HepG2 (cell line): ENCODE results near the gene CHCHD5. TPM values are rescaled to one million over a fixed set of nuclear protein-coding genes. Genes with fewer than 3 reads are reported as not detected.

Experiments
- ATAC-seq: fragments of 200-7000 bp; cut with Tn5 transposase; 3 replicates; pipeline ENCODE4 v1.9.1; 2020; ENCODE audit warnings: mild to moderate bottlenecking, moderate library complexity
- BruUV-seq: library from RNA; stranded (reverse); fragments of 400-500 nt; replicated peaks from 2 replicates; lab custom pipeline; 2021; lab: Mats Ljungman, UMichigan
- CTCF ChIA-PET: fragments of 300-600 bp; formaldehyde crosslinking; extraction: SDS; loops from one replicate; lab custom pipeline; 2021; ENCODE audit warnings: low total read pairs, inconsistent platforms, low intra/inter-chr PET ratio; lab: Yijun Ruan, JAX
- POLR2A ChIA-PET: fragments of 350-600 bp; sonication (Branson Sonifier 250); formaldehyde crosslinking; loops from one replicate; lab custom pipeline; 2020; ENCODE audit warnings: antibody characterized with exemption, inconsistent platforms; lab: Yijun Ruan, JAX
- DNase-seq: peaks from one replicate; pipeline ENCODE4 v3.0.0-alpha.2; 2015; ENCODE audit warnings: low spot score
- FAIRE-seq: peaks from 3 replicates; lab custom pipeline; 2011; peaks lifted over from hg19 to GRCh38; lab: Jason Lieb, UNC
- H2AFZ ChIP-seq: one replicate; pipeline ENCODE4 v1.6.1; 2011; ENCODE audit warnings: low read length, inconsistent platforms
- H3K27ac ChIP-seq: fragments of 300-600 bp; 3 replicates; pipeline ENCODE4 v1.8.0; 2011; ENCODE audit warnings: mixed run types, mild to moderate bottlenecking, mixed read lengths, low read length, inconsistent platforms; ENCODE audit not compliant: insufficient read depth; ENCODE audit errors: extremely low read length
- H3K27me3 ChIP-seq, 2 experiments: fragments of 200-600 bp in 1 of 2; 2 replicates in 1 of 2; 3 replicates in 1 of 2; pipeline versions ENCODE4 v1.6.0 to v1.8.0; 2011; ENCODE audit warnings: low read length in 2 of 2, mild to moderate bottlenecking in 2 of 2, moderate library complexity in 2 of 2, inconsistent platforms in 1 of 2; ENCODE audit not compliant: insufficient read depth in 2 of 2, control insufficient read depth in 1 of 2
- H3K36me3 ChIP-seq, 2 experiments: fragments of 200-600 bp in 1 of 2; replicated peaks in 1 of 2; 2 replicates in 1 of 2; 3 replicates in 1 of 2; pipeline versions ENCODE4 v1.5.1 to v1.8.0; 2011; ENCODE audit warnings: low read length in 2 of 2, inconsistent platforms in 1 of 2; ENCODE audit not compliant: insufficient read depth in 2 of 2, control insufficient read depth in 1 of 2
- H3K4me1 ChIP-seq: 2 replicates; pipeline ENCODE4 v1.5.1; 2012; ENCODE audit warnings: low read length, inconsistent platforms; ENCODE audit not compliant: insufficient read depth
- H3K4me2 ChIP-seq: 2 replicates; pipeline ENCODE4 v1.6.0; 2011; ENCODE audit warnings: low read depth, low read length, inconsistent platforms
- H3K4me3 ChIP-seq, 3 experiments: fragments of 200-600 bp in 1 of 3; sonication (generic), shearing (Covaris generic) in 1 of 3; replicated peaks in 1 of 3; 2 replicates each; pipeline ENCODE4 v1.5.1; 2011 to 2016; ENCODE audit warnings: low read length in 3 of 3, inconsistent platforms in 2 of 3, low read depth in 2 of 3, mild to moderate bottlenecking in 2 of 3, control low read depth in 1 of 3, mixed read lengths in 1 of 3; ENCODE audit not compliant: insufficient read depth in 1 of 3
- H3K79me2 ChIP-seq: one replicate; pipeline ENCODE4 v1.6.1; 2011; ENCODE audit warnings: low read length, inconsistent platforms; ENCODE audit not compliant: insufficient read depth
- H3K9ac ChIP-seq: 2 replicates; pipeline ENCODE4 v1.6.0; 2011; ENCODE audit warnings: mild to moderate bottlenecking, low read depth, low read length, inconsistent platforms; ENCODE audit not compliant: insufficient read depth
- H3K9me3 ChIP-seq: 2 replicates; pipeline ENCODE4 v1.5.1; 2012; ENCODE audit warnings: mild to moderate bottlenecking, low read length
- H4K20me1 ChIP-seq: 2 replicates; pipeline ENCODE4 v1.6.0; 2011; ENCODE audit warnings: inconsistent platforms, mild to moderate bottlenecking, low read length, moderate library complexity; ENCODE audit not compliant: insufficient read depth
- ARID5B ChIP-seq: IDR thresholded peaks from 2 replicates; pipeline ENCODE4 v1.4.0; 2020; ENCODE audit warnings: mild to moderate bottlenecking, missing genetic modification reagents
- EEA1 ChIP-seq: sonication (generic); formaldehyde crosslinking; IDR thresholded peaks from 2 replicates; pipeline ENCODE4 v1.5.1; 2020; ENCODE audit warnings: mild to moderate bottlenecking, missing genetic modification reagents, borderline replicate concordance
- MTA1 ChIP-seq: sonication (generic); formaldehyde crosslinking; IDR thresholded peaks from 2 replicates; pipeline ENCODE4 v1.4.0; 2020; ENCODE audit warnings: missing genetic modification reagents, mild to moderate bottlenecking, borderline replicate concordance
- TBX2 ChIP-seq: sonication (generic); formaldehyde crosslinking; IDR thresholded peaks from 2 replicates; pipeline ENCODE4 v1.5.0; 2020; ENCODE audit warnings: missing genetic modification reagents, mild to moderate bottlenecking, borderline replicate concordance
- TEAD3 ChIP-seq: optimal IDR thresholded peaks from 2 replicates; pipeline ENCODE3; 2016; ENCODE audit warnings: borderline replicate concordance
- TFAP4 ChIP-seq: sonication (generic); IDR thresholded peaks from 2 replicates; pipeline ENCODE4 v1.6.1; 2016; ENCODE audit warnings: low read depth, borderline replicate concordance
- ZNF281 ChIP-seq: sonication (generic); formaldehyde crosslinking; IDR thresholded peaks from 2 replicates; pipeline ENCODE4 v1.4.0; 2020; ENCODE audit warnings: missing genetic modification reagents, borderline replicate concordance
- ZNF329 ChIP-seq: sonication (generic); formaldehyde crosslinking; IDR thresholded peaks from 2 replicates; pipeline ENCODE4 v1.9.0; 2021; ENCODE audit warnings: low read depth, mild to moderate bottlenecking, missing genetic modification reagents
- ZNF572 ChIP-seq: sonication (generic); formaldehyde crosslinking; IDR thresholded peaks from 2 replicates; pipeline ENCODE4 v1.5.1; 2020; ENCODE audit warnings: mild to moderate bottlenecking, missing genetic modification reagents
- ZNF609 ChIP-seq: sonication (generic); formaldehyde crosslinking; IDR thresholded peaks from 2 replicates; pipeline ENCODE4 v1.4.0; 2020; ENCODE audit warnings: mild to moderate bottlenecking, missing genetic modification reagents, borderline replicate concordance
- WGBS: methylation state at CpG from one replicate; pipeline ENCODE4 v1.1.6; 2017; ENCODE audit warnings: low lambda C conversion rate; 5-methylcytosine and 5-hydroxymethylcytosine counted together
- in situ Hi-C: cut with HindIII; loops from 2 replicates; pipeline ENCODE4 v1.10.0; 2017; ENCODE audit warnings: low pct_unique_long_range_greater_than_20kb; ENCODE audit not compliant: extremely low pct_ligation_motif_present
- intact Hi-C: fragments of 100-400 bp; cut with micrococcal nuclease; formaldehyde crosslinking; loops from one replicate; pipeline ENCODE4 v1.10.0; 2022; ENCODE audit not compliant: unreplicated experiment
- polyA plus RNA-seq, 8 experiments: library from polyadenylated mRNA; depleted of rRNA in 3 of 8; stranded (reverse) in 7 of 8; unstranded in 1 of 8; fragments of >200 nt; fragmentation: Illumina TruSeq in 4 of 8; extraction: Trizol in 4 of 8; gene quantifications; 2 replicates each; pipeline versions ENCODE4 v1.2.1 to v1.2.3, GENCODE V29; 2011 to 2016; ENCODE audit warnings: low read depth in 4 of 8, missing spikeins in 1 of 8, mixed read lengths in 1 of 8; ENCODE audit not compliant: insufficient read depth in 1 of 8
- total RNA-seq, 5 experiments: library from RNA; depleted of rRNA; stranded (reverse); fragments of >200 nt; fragmentation: Illumina TruSeq; extraction: Trizol; gene quantifications; 2 replicates each; pipeline ENCODE4 v1.2.3, GENCODE V29; 2016; ENCODE audit warnings: low read depth in 1 of 5

Gene CHCHD5
- total and polyA plus RNA-seq, 2 of the 13 experiments (the other 11 are each of a cell fraction or from before 2014, with no cell fraction given) = 19.0 to 23.9 TPM

GRCh38 chr2:112614201-112614840 is 29.9 kb downstream of the CHCHD5 start:
- POLR2A ChIA-PET = no interaction called here
- Histone ChIP-seq H4K20me1 (no peaks in the 10 kb centered on the region), H3K9ac (no peak overlapping the region), H3K79me2 (no peaks in the 10 kb centered on the region), H3K27me3 (peaks cover 2 to 3% of the 10 kb centered on the region in 2 experiments; a peak in 1 of 5 replicates), H3K4me3 (peak overlapping the region in 2 of 3 experiments; percentile 15 to 19; a peak in 2 of 6 replicates), H3K4me1 (peaks cover 41% of the 10 kb centered on the region), H3K9me3 (no peaks in the 10 kb centered on the region), H3K36me3 (no peaks in the 10 kb centered on the region), H2AFZ (peak overlapping the region; percentile 51), H3K4me2 (peak overlapping the region; percentile 65), H3K27ac (no peak overlapping the region)
- in situ Hi-C loops = no loop called here
- intact Hi-C loops = loop anchor here (10.0 kb wide), 1 partner anchor 270 kb away; no protein-coding TSS in a partner anchor
- 10% methylated on average over 10 of the region's 13 CpGs for WGBS
- BruUV-seq = no TSS peak
- DNase-seq (peak; percentile 28), FAIRE-seq (no peak), ATAC-seq (peak; percentile 83)
- CTCF ChIA-PET = no interaction called here
- TF ChIP-seq TEAD3 (CRISPR knock-in tag) (peak; percentile 8), TFAP4 (0 out of 2 replicates have a peak, but pooled peaks have one; percentile 14), ZNF329 (no peak), MTA1 (CRISPR knock-in tag) (0 out of 2 replicates have a peak, but pooled peaks have one; percentile 32), EEA1 (CRISPR knock-in tag) (no peak), TBX2 (CRISPR knock-in tag) (no peak), ARID5B (peak; percentile 19; the same call in 1 of the 2 replicates), ZNF609 (CRISPR knock-in tag) (no peak), ZNF572 (CRISPR knock-in tag) (0 out of 2 replicates have a peak, but pooled peaks have one; percentile 17), ZNF281 (CRISPR knock-in tag) (peak; percentile 79)
